ENCODE data around the gene CRADD.

CRADD gene

DNA sequence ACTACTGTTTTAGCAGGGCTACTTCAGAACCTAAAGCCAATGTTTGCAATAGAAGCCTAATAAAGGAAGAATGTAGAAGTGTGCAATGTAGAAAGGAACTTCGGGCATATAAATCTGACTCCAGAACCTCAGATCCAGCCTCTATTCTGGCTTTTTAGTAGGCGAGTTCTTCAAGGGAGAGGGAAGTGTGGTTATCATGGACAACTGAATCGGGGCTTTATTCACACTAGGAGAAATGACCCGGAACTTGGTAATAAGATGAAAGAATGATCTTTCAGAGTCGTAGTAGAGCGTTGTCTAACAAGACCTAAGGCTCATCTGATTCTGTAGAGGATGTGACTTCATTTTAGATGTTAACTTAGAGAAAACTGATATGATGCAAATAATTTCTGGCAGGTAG is 72.9 kb downstream of the CRADD start (continued):
- no peak for TF ChIP-seq ZNF324 (tag by site-specific recombination; IDR thresholded peaks at IDR 0.05)

DNA sequence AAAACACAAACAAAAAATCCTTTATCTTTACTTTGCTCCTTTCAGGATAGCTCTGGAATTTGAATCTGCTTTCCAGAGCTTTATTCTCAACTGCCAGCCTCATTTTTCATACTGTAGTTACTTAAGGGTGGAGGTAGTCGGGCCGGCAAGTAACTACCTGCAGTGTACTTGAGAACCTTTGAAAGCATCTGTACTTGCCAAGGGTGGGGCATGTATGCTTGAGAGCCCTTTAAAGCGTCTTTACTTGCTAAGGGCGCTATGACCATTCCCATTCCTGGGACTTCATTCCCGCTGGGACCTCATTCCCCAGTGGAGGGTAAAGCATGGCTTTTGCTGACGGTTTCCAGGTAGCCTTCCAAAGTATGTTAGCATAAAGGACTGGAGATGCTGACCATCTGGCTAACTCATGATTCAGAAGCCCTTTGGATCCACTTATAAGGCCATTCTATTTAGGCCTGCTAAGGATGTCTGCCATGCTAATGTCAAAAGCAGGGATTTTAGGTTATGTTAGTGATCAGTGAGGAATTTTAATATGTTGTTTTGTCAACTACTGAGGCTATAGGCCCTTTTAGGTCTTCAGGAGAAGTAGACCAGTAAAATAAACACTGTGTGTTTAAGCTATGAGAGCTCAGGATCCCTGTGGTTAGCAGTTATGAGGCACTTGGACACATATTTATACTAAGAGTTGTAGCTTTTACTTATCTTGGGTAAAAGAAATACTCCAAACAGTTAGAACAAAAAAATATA is 74.9 kb downstream of the CRADD start:
- ChIA-PET POLR2A (no interaction called here), CTCF (no interaction called here)
- H3K36me3 ChIP-seq (ENCODE audit: control insufficient read depth in 2 of 2, insufficient read depth in 1 of 2, low read length in 2 of 2): no peaks in the 10 kb centered on the region
- TF ChIP-seq REPIN1 (tag by site-specific recombination; IDR thresholded peaks at IDR 0.05; ENCODE audit: low read depth): no peak
- TF ChIP-seq ZSCAN18 (tag by site-specific recombination; IDR thresholded peaks at IDR 0.05): no peak
- TF ChIP-seq EGR2 (tag by site-specific recombination; IDR thresholded peaks at IDR 0.05; ENCODE audit: low read depth): no peak
- no peak for TF ChIP-seq KLF7 (tag by site-specific recombination; IDR thresholded peaks at IDR 0.05; ENCODE audit: borderline replicate concordance)
- TF ChIP-seq ZNF155 (tag by site-specific recombination; IDR thresholded peaks at IDR 0.05): no peak
- TF ChIP-seq, protein P1, sequence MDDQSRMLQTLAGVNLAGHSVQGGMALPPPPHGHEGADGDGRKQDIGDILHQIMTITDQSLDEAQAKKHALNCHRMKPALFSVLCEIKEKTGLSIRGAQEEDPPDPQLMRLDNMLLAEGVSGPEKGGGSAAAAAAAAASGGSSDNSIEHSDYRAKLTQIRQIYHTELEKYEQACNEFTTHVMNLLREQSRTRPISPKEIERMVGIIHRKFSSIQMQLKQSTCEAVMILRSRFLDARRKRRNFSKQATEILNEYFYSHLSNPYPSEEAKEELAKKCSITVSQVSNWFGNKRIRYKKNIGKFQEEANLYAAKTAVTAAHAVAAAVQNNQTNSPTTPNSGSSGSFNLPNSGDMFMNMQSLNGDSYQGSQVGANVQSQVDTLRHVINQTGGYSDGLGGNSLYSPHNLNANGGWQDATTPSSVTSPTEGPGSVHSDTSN (CRISPR knock-in tag; IDR thresholded peaks at IDR 0.05): no peak
- no peak for TF ChIP-seq ZNF560 (tag by site-specific recombination; IDR thresholded peaks at IDR 0.05; ENCODE audit: borderline replicate concordance)
- TF ChIP-seq ZNF324 (tag by site-specific recombination; IDR thresholded peaks at IDR 0.05): no peak
- no peak for TF ChIP-seq ZNF138 (tag by site-specific recombination; IDR thresholded peaks at IDR 0.05; ENCODE audit: borderline replicate concordance)
- TF ChIP-seq ZXDB (tag by site-specific recombination; IDR thresholded peaks at IDR 0.05): no peak
- TF ChIP-seq KLF10 (tag by site-specific recombination; IDR thresholded peaks at IDR 0.05): no peak
- TF ChIP-seq ZNF555 (tag by site-specific recombination; conservative IDR thresholded peaks at IDR 0.05): no peak
- no peak for TF ChIP-seq ZNF248 (tag by site-specific recombination; IDR thresholded peaks at IDR 0.05)
- no peak for TF ChIP-seq FEZF1 (tag by site-specific recombination; IDR thresholded peaks at IDR 0.05)
- TF ChIP-seq ELK4 (IDR thresholded peaks at IDR 0.05; ENCODE audit: borderline replicate concordance, low read depth, low read length): no peak
- no peak for TF ChIP-seq PRDM2 (tag by site-specific recombination; IDR thresholded peaks at IDR 0.05; ENCODE audit: borderline replicate concordance)
- no peak for TF ChIP-seq ZNF664 (tag by site-specific recombination; IDR thresholded peaks at IDR 0.05)
- TF ChIP-seq ZNF561 (tag by site-specific recombination; IDR thresholded peaks at IDR 0.05; ENCODE audit: borderline replicate concordance): no peak
- no peak overlapping the region for H3K4me3 ChIP-seq (ENCODE audit: low read depth, low read length)
- H3K4me1 ChIP-seq (ENCODE audit: control insufficient read depth, insufficient read depth, low read length): no peaks in the 10 kb centered on the region
- no peaks in the 10 kb centered on the region for H3K9me3 ChIP-seq (ENCODE audit: control insufficient read depth, insufficient read depth, low read depth, low read length)
- no peak overlapping the region for H3K27ac ChIP-seq (ENCODE audit: extremely low read depth, low read depth, low read length)

Measured in HEK293 (cell line).